Prostate gland (tissue), 2 donors: ENCODE measurements around the gene PIK3CG.

Experiments used
- CTCF ChIP-seq, 4 experiments: fragments of 200-600 bp in 2 of 4; fragments of 450-650 bp in 2 of 4; sonication (generic) in 2 of 4; IDR thresholded peaks; 1 replicate in 3 of 4; 2 replicates in 1 of 4; pipeline ENCODE4 v1.5.1; 2016 to 2019; ENCODE audit warnings: antibody characterized with exemption in 4 of 4, mild to moderate bottlenecking in 2 of 4, moderate library complexity in 2 of 4
- POLR2A ChIP-seq: fragments of 450-650 bp; IDR thresholded peaks from one replicate; pipeline ENCODE4 v1.6.1; 2016; ENCODE audit warnings: antibody characterized with exemption, mild to moderate bottlenecking

- no peak for TF ChIP-seq CTCF (IDR thresholded peaks at IDR 0.05)
- TF ChIP-seq POLR2A = no peak
Measured at GRCh38 chr7:106871793-106872571, 6.9 kb downstream of the PIK3CG start.
